Tibial nerve (tissue), 4 donors: Measurements from ENCODE around the gene NOC4L. TPM values are rescaled to one million over a fixed set of nuclear protein-coding genes. Genes with fewer than 3 reads are reported as not detected.

ENCODE experiments used
- DNase-seq, 2 donors: peaks; one replicate each; pipeline ENCODE4 v3.0.0-alpha.2; 2019; ENCODE audit warnings: low spot score in 2 of 2
- H3K27ac ChIP-seq, 4 donors: fragments of 200-600 bp; sonication (generic) in 3 of 4; one replicate each; pipeline ENCODE4 v1.5.1; 2017 to 2019; ENCODE audit warnings: mild to moderate bottlenecking in 1 of 4
- H3K27me3 ChIP-seq, 2 donors: fragments of 200-600 bp; sonication (generic) in 1 of 2; one replicate each; pipeline versions ENCODE4 v1.5.1 to v1.6.0; 2017 to 2019
- H3K36me3 ChIP-seq, 3 donors: fragments of 200-600 bp; sonication (generic); one replicate each; pipeline ENCODE4 v1.5.1; 2018 to 2019
- H3K4me1 ChIP-seq, 4 donors: fragments of 200-600 bp; sonication (generic) in 3 of 4; one replicate each; pipeline ENCODE4 v1.5.1; 2017 to 2019
- H3K4me3 ChIP-seq, 4 donors: fragments of 200-600 bp; sonication (generic) in 3 of 4; one replicate each; pipeline ENCODE4 v1.5.1; 2017 to 2019; ENCODE audit warnings: mild to moderate bottlenecking in 1 of 4, moderate library complexity in 1 of 4
- H3K9me3 ChIP-seq, 4 donors: fragments of 200-600 bp; sonication (generic) in 3 of 4; one replicate each; pipeline ENCODE4 v1.5.1; 2017 to 2019
- CTCF ChIP-seq, 5 experiments: fragments of 200-600 bp in 3 of 5; fragments of 450-650 bp in 2 of 5; sonication (generic) in 3 of 5; IDR thresholded peaks; one replicate each; pipeline ENCODE4 v1.5.1; 2016 to 2019; ENCODE audit warnings: antibody characterized with exemption in 5 of 5, mild to moderate bottlenecking in 3 of 5, moderate library complexity in 2 of 5
- EP300 ChIP-seq, 2 donors: sonication (generic); formaldehyde crosslinking; IDR thresholded peaks; one replicate each; pipeline ENCODE4 v1.6.1; 2017; ENCODE audit warnings: antibody characterized with exemption in 2 of 2, mild to moderate bottlenecking in 1 of 2
- POLR2A ChIP-seq, 2 donors: fragments of 450-650 bp; IDR thresholded peaks; one replicate each; pipeline ENCODE4 v1.6.1; 2017; ENCODE audit warnings: antibody characterized with exemption in 2 of 2, mild to moderate bottlenecking in 2 of 2, moderate library complexity in 2 of 2
- WGBS, 2 donors: methylation state at CpG; one replicate each; pipeline ENCODE4 v1.1.5; 2018; 5-methylcytosine and 5-hydroxymethylcytosine counted together
- total RNA-seq, 4 donors: library from RNA; depleted of rRNA; stranded (reverse); fragments of >200 nt; gene quantifications; one replicate each; pipeline ENCODE4 v1.1.0, GENCODE V29; 2016

Gene NOC4L
- total RNA-seq, 4 donors from 2014 or later, result 8.2 to 24.9 (median 17.0) TPM

GRCh38 chr12:132154941-132155770, 10.9 kb downstream of the NOC4L start:
- Histone ChIP-seq H3K36me3 (peaks cover 0 to 53% (median 7%) of the 10 kb centered on the region in 3 donors), H3K27me3 (no peaks in the 10 kb centered on the region), H3K4me3 (no peak overlapping the region), H3K9me3 (no peaks in the 10 kb centered on the region), H3K4me1 (peaks cover 0 to 10% (median 3%) of the 10 kb centered on the region in 4 donors), H3K27ac (no peak overlapping the region)
- DNase-seq, result no peak
- WGBS, 2 donors, result 76 to 79% methylated on average over 34 to 50 of the region's 51 CpGs
- no peak for TF ChIP-seq POLR2A (IDR thresholded peaks at IDR 0.05)
- no peak for TF ChIP-seq CTCF (IDR thresholded peaks at IDR 0.05)
- TF ChIP-seq EP300 (IDR thresholded peaks at IDR 0.05), result no peak

- no peak for DNase-seq
- Histone ChIP-seq H3K9me3 (no peaks in the 10 kb centered on the region), H3K4me3 (no peak overlapping the region), H3K27me3 (no peaks in the 10 kb centered on the region), H3K36me3 (peaks cover 0 to 48% (median 7%) of the 10 kb centered on the region in 3 donors), H3K27ac (no peak overlapping the region), H3K4me1 (peaks cover 0 to 10% (median 3%) of the 10 kb centered on the region in 4 donors)
- TF ChIP-seq EP300 (IDR thresholded peaks at IDR 0.05) (no peak), POLR2A (IDR thresholded peaks at IDR 0.05) (no peak), CTCF (IDR thresholded peaks at IDR 0.05) (no peak)
- 85 to 91% methylated on average over 10 of the region's 10 CpGs for WGBS, 2 donors
These were observed 11.7 kb downstream of the NOC4L start for GRCh38 chr12:132155771-132156572.

GRCh38 chr12:132156573-132157325, 12.5 kb downstream of the NOC4L start:
- no peak overlapping the region for H3K4me3 ChIP-seq
- peaks cover 0 to 10% (median 3%) of the 10 kb centered on the region in 4 donors for H3K4me1 ChIP-seq
- TF ChIP-seq EP300 (IDR thresholded peaks at IDR 0.05) (no peak), POLR2A (IDR thresholded peaks at IDR 0.05) (no peak), CTCF (IDR thresholded peaks at IDR 0.05) (no peak)
- H3K9me3 ChIP-seq, result no peaks in the 10 kb centered on the region
- 78 to 85% methylated on average over 8 of the region's 8 CpGs for WGBS, 2 donors
- H3K27ac ChIP-seq, result no peak overlapping the region
- no peaks in the 10 kb centered on the region for H3K27me3 ChIP-seq
- H3K36me3 ChIP-seq, result peaks cover 0 to 40% (median 4%) of the 10 kb centered on the region in 3 donors
- DNase-seq, result no peak

- 95 to 97% methylated on average over 5 of the region's 5 CpGs for WGBS, 2 donors
- peaks cover 0 to 32% (median 0%) of the 10 kb centered on the region in 3 donors for H3K36me3 ChIP-seq
- DNase-seq, result no peak
- TF ChIP-seq EP300 (IDR thresholded peaks at IDR 0.05) (no peak), POLR2A (IDR thresholded peaks at IDR 0.05) (no peak)
- H3K27ac ChIP-seq, result no peak overlapping the region
- no peak overlapping the region for H3K4me3 ChIP-seq
- H3K9me3 ChIP-seq, result no peaks in the 10 kb centered on the region
- H3K4me1 ChIP-seq, result peaks cover 0 to 22% (median 7%) of the 10 kb centered on the region in 4 donors
- no peaks in the 10 kb centered on the region for H3K27me3 ChIP-seq
These were observed 13.6 kb downstream of the NOC4L start for GRCh38 chr12:132157733-132158409.
